NK-92 (cell line): ENCODE results near the gene MAFB.
"Not testable (repeated sequence)": the region's sequence is repeated elsewhere in the genome, so short reads cannot be mapped to it uniquely, and the experiment has no call there.

ENCODE experiments used
- DNase-seq: peaks from one replicate; lab custom pipeline; 2025; ENCODE audit not compliant: unreplicated experiment; lab: John Stamatoyannopoulos, UW

MAFB gene

DNA sequence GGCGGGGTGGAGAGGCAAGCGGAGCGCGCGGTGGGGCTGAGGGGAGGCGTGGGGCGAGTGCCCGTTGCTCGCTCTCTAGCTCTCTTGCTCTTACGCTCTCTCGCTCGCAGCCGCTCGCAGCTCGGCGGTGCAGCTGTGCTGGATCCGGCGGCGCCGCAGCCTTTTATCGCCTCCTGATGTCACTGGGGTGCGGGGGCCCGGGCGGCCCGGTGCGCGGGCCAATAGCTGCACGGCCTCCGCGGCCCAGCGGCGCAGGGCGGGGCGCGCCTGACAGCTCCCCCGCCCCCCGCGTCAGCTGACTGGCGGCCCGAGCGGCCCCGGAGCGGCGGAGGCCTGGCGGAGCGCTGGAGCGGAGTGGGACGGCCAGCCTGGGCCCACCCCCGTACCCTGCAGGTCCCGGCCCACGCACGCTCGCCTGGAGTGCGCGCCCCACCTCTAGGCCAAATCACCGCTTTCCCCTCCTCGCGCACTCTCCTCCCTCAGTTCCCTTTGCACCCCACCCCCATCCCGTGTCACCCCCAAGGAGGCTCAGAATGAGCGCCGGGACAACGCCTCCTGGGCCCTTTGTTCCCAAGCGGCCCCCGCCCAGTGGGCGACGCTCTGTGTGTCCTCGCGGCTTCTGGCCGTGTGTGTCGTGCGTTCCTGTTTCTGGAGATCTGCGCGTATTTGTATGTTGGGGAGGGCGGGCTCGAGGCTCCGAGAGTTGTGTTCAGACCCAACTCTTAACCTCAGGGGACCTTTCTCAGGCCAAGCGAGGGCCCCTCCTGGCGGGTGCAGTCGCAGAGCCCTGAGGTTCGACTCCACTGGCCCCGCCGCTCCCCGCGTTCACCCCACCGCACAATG, at the start of gene MAFB:
Gene MAFB (minus strand): TSS at position 137 of the 843 bp plus-strand sequence. CDS start 386 bp downstream, outside the sequence.
- DNase-seq, result no peak

DNA sequence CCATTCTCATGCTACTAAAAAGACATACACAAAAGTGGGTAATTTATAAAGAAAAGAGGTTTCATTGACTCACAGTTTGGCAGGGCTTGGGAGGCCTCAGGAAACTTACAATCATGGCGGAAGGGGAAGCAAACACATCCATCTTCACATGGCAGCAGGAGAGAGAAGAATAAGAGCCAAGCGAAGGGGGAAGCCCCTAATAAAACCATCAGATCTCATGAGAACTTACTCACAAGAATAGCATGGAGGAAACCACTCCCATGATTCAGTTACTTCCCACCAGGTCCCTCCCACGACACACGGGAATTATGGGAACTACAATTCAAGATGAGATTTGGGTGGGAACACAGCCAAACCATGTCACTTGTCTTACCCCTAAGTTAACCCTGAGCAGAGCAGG, 47.4 kb upstream of the MAFB start:
- not testable (repeated sequence) for DNase-seq

DNA sequence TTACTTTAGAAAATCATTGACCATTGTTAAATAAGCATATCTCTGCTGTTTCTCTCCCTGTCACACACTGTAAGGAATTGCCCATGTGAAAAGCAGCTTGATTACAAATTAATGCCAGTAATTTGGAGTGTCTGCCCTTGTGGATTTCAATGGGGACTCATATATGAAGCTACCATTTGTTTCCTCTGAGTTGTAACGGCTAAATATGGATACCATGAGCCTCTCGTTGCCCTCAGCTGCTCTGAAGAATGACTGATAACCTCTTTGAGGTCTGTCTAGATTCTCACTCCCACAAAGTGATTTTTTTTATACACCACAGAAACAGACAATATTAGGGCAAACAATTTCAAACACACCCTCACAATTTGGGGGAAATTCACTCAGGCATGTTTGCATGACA, 40.0 kb upstream of the MAFB start:
- DNase-seq, result no peak

DNA sequence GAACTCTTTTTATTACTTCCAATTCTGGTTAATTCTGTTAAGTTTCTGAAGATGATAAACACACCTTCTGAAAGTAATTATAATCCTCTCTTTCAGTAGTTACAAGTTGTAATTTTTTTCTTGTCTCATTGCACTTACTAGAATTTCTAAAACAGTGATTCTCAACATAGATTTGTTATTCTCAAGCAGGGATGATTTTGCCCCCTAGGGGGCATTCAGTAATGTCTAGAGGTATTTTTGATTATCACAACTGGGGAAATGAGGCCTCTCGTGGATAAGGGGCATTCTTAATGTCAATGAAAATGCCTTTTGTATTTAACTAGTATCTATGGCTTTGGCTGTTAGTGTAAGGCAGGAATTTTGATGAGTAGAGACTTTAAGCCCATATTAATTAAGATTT, 39.4 kb upstream of the MAFB start:
- no peak for DNase-seq

DNA sequence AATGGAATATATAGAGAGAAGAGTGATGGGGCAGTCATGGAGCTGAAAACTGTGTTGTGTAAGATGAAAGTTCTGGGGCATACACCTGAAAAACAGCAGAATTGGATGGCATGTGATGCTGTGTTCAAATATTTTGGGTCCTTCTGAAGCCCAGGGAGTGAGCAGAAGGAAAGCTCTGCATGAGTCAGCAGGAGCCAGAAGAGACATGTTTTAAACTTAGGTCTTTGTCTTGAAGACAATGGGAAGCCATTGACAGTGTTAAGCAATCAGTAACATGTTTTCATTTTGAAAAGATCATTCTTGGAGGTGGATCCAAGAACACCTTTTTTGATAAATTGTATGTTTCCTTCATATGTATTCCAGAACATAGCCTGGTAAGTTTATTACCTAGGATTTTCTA, 38.9 kb upstream of the MAFB start:
- DNase-seq, result no peak

DNA sequence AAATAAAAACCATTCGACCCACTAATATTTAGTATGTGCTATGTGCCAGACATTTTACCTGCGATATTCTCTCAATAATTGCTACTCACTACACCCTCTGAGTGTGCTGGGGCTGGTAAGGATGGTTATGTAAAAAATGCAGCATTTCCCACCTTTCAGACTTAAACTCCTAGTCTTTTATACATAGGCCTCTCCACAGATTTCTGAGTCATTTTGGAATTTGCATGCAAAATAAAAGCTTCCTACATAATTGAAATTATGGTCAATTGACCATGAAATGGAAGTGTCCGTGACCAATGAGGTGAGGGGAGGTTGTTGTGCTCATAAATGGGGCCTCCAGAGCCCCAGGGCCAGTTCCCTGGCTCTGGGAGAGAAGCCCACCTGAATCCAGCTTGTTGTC, 37.7 kb upstream of the MAFB start:
- no peak for DNase-seq

DNA sequence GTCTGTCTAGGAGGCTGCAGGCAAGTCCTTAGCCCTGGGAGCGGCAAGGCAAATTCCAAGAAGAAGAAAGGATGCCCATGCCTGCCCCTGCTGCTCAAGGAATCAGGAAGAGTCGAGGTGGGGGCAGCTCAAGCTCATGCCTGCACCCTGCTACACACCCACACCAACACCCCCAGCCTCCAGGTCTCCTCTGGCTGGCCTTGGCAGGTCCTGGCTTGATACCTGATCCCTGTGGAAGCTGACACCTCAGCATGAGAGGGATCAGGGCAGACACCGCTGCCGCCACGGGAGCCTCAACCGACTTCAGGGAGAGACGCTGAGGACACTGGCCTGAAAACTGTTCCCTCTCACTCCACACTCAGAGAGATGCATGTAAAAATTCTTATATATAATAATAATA, 35.5 kb upstream of the MAFB start:
- no peak for DNase-seq

DNA sequence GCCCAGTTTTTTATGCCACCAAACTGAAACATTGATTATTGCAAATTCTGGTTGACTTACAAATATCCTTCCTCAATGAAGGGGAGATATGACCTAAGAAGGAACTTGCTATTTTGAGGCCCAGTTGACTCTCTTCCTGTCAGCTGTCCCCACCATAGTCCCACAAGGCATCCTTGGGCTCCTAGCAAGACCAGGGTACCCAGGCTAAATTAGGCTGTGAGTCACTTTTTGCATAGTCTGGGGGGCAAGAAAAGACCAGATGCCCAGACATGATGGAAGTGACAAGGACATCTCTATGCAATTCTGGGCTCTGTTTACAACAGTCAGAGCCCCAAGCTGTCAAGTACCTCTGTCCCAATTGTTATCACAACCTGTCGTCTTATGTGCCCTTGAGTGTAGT, 31.8 kb upstream of the MAFB start:
- no peak for DNase-seq

DNA sequence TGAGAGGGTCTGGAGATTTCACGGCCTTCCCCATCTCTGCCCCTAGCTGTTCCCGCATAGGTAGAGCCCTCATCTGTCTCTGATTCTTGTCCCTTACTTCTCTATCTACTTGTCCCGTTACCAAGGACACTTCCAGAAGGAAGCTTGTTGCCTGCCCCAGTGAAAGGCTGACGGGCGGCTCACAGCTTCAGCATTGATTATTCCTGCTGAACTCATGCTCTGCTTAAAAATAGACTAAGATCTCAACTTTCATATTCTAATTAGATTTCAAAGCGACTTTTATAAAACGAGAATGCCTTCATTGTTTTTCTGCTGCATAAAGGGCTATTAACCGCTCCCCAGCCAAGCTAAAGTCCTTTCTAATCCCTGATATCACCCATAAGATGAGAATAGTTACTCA, 31.1 kb upstream of the MAFB start:
- no peak for DNase-seq

DNA sequence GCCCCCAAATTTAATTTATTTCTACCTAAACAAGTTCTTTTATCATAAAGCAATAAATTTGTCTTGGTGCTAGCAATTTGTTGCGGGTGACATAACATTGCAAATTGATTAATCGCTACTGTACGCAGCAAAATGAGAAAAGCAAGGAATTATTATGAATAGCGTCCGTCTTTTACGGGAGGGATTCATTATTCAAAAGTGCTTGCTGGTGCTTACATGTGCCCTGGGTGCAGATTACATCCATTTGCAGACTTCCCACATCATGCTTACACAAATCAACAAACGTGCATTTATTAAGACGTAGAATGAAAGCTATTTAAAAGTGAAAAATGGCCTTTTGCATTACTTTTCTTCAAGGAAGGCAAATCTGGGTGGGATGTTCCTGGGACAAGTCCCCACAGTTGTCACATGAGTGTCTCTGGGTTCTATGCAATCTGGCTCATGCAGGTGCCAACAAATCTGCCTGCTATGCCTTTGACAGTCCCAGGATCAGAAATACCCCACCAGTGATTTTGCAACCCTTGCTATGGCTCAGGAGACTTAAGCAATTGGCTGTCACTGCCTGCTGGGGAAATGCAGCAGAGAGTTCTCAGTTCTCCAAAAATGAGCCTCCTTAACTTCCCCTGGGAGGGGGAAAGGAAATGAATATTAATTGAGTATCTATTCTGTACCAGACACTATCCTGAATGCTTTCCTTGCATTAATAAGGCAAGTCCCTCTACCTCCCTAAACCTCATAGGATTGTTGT, 30.1 kb upstream of the MAFB start:
- no peak for DNase-seq

DNA sequence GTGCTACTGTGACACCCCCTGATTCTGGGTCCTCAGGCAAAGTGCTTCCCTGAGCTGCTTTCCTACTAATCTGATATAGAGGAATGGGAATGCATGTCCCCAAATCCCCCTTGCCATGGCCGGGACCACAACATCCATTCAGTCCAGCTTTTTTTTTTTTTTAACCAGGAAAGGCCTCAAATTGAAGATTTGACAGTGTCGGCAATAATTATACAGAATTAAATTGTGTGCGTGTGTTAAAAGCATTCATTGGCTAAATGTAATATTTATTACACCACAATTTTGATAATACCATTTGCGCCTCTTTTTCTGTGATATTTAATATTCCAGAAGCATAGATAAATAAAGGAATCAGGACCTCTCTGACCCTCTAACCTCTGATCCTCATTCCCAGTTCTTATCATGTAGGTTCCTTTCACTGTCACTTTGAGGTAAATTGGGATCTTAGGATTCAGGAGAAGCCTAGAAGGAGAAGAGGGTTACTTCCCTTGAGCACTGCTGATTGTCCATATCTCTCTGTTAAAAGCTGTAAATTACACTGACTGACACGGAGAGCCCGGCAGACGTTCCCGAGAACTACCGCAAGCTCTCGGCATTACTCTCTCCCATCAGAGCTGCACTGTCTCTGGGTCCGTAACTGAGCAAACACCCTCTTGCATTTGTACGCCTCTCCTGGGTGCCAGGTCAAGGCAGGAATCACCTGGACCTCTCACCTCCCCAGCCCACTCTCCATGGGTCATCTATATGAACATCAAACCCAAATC, 29.4 kb upstream of the MAFB start:
- DNase-seq, result no peak

DNA sequence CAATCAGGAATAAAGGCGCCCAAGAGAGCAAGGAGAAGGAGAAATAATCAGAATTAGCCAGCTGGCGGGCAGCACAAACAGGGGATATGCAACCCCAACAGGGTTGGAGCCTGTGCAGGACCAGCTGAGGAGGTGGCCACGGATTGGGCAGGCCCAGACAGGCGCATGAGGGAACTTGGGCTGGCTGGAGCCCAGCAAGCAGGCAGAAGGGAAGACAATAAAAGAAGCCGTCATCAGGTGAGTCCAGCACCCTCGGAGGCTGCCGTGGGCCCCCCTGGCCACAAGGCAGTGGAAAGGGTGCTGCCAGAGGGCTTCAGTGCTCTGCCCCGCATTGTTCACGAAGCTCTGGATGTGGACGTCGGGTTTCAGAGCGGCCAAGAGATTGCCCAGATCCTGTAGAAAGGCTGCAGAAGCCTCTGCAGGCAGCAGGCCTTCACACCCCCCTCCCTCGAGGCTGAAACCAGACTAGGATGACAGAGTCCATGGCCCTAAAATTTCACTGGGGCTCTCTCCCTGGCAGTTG, 28.4 kb upstream of the MAFB start:
- DNase-seq, result no peak

DNA sequence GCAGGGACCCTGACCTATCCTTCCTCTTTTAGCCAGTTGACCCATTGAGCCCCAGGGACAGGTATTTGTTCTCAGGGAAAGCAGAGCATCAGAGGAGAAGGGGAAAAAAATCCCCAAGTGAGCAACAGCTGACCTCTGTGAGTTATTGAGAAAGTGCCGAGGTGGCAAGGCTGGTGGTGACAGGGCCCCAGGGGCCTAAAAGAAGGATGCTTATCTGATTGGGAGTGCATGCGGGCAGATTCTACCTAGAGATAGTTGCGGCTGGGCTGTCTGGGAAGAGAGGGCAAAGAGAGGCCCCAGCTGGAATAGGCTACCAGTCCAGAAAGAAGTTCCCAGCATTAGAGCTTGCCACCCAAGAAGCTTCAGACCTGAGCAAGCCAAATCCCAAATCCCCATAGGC, 26.5 kb upstream of the MAFB start:
- no peak for DNase-seq

DNA sequence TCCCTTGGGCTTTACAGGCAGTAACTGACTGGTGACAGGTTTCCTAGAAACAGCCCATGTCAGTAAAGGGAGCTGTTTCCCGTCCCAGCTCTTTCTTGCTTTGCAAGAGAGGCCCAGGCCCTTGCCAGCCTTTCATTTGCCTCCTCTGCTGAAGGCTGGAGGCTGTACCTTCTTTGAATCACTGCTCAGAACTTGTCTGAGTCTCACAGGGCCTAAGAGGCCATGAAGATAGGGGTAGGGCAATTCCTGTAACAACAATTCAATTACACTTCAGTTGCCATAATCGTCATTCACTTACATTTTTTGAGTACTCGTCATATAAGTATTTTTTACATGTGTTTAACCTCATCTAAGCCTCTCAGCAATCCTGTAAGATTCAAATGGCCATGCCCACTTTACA, 25.9 kb upstream of the MAFB start:
- DNase-seq, result no peak

DNA sequence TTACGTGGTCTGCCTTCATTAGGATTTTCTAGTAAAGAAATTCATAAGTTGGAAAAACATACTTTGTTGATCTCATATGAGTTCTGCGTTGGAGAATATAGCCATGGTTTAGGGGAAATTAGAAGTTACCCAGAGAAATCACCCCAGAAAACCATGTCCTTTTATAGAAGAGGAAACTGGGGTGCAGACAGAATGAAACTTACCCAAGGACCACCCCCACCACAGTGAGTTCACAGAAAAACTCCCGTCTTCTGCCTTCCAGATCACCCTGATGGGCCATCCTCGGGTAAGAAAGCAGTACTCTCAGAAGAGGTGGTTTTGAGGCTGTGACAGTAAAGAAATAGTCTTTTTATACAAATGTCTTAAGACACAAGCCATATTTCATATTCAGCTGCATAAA, 25.1 kb upstream of the MAFB start:
- DNase-seq, result no peak

DNA sequence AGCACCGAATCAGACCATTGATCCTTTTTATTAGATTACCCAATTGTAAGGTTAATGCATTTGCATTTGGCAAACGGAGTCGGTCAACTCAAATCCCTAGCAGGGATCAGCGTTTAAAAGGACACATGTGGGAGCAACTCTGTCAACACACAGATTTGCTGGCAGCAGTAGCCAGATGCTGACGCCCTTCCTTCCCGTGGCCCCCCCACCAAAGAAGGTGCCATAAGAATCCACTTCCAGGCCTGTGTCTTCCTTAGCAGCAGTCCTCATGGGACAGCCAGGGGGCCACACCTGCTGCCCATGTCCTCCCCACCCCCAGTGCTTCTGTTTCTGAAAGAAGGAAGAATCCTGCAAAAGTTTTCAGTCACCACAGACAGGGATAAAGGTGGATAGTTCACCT, 24.5 kb upstream of the MAFB start:
- no peak for DNase-seq

DNA sequence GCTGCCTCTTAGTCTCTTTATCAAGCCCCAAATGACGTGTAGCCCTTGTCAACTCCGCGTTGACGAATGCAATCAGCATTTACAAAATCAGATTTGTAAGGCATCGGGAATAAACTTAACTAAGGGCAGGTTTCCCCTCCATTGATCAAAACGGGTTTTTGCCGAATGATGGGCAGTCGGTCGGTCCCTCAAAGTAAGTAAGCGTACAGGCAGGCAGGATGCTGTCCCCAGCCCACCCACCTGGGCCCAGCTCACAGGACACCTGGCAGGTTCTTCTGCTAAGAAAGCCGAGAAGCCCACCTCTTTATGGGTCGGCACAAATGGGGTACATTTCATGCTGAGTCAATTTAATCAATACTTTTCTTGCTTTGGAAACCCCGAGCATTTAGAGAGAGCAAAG, 22.0 kb upstream of the MAFB start:
- no peak for DNase-seq

DNA sequence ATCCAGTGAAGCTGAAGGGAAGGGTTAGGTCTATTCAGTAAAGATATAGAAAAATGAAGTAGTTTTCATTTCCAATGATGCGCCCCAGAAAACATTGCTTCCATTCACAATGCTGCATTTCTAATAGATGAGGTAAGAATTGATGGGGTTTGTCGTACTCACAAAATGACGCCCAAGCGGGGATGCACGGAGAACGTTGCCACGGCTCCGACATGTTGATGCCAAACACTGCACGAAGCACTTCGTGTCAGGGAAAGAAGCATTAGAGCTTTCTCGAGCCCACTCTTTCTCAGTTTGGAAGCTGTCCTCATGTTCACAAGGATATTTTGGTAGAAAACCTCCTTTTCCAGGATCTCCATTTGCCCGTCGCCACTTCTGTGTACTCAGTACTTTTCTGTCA, 21.6 kb upstream of the MAFB start:
- DNase-seq, result no peak

DNA sequence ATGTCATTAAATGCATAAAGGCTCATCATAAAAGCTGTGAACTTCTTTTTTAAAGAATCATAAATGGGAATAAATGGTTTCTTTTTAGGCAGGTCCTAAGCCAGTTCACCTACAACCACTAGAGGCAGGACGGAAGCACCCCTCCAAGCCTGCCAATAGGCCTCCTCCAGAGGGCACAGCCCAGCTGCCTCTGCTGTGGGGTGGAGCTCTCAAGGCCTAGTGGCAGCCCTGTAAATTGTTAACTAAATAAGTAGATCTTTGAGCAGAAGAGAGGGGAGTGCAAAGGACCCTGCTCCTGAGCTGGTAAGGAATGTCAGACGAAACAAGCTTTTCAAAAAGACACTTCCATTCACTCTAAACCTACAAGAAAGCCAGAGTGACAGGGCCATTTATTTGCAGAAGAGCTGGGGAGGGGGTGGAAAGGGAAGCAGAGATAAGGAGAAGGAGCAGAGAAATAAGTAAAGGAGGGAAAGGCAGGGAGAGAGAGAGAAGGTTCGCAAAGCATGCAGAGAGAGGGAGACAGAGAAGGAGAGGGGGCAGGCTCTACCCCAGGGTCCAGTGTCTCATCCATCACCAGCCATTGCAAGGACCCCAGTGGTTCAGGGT, 18.0 kb upstream of the MAFB start:
- no peak for DNase-seq

DNA sequence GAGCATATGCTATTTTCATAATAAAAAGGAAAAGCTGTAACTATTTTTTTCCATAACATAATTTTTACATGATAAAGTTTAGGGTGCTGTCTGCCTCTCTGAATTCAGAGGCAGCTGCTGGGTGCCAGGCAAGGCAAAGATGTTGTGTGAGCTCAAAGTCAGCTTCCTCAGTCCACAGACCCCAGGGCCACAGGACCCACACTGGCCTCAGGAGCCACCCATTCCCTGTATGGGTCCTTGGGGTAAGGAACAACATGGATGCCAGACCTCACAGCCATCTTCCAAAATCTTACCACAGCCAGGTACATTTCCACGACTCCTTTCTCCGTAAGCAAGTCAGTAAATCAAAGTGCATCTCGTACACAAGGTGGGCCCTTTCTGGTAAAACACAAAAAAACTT, 16.4 kb upstream of the MAFB start:
- no peak for DNase-seq

DNA sequence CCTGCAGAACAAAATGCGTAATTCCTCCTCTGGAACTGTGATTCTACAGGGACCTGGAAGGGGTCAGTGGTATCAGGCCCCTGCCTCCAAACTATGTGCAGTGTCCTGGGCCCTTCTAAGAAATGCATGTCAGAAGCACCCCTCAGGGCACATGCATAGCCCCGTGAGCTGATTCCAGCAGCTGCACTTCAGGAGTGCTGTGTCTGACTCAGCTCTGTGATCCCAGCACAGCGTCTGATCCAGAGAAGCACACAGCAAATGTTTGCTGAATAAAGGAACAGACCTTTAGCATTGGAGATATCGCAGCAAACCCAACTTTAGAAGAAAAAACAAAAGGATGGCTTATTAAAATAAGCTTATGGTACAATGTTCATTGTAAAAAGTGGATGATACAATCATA, 15.8 kb upstream of the MAFB start:
- DNase-seq, result no peak
